ENCODE results near the gene GLRX.
A peak's percentile ranks its signal among the peaks of the same experiment; 100 is the strongest.
"Not testable (repeated sequence)": the region's sequence is repeated elsewhere in the genome, so short reads cannot be mapped to it uniquely, and the experiment has no call there.

The GLRX gene

GRCh38 chr5:95852567-95852966 lies 30.0 kb upstream of the GLRX start:
- no peak for DNase-seq (ENCODE audit: low read depth in 2 of 2, low spot score in 1 of 2)

- DNase-seq (ENCODE audit: low read depth in 2 of 2, low spot score in 1 of 2): not testable (repeated sequence)
These were observed 28.6 kb upstream of the GLRX start for GRCh38 chr5:95851141-95851540.

GRCh38 chr5:95850391-95850894 lies 27.9 kb upstream of the GLRX start:
- DNase-seq (ENCODE audit: low read depth in 2 of 2, low spot score in 1 of 2): no peak

DNA sequence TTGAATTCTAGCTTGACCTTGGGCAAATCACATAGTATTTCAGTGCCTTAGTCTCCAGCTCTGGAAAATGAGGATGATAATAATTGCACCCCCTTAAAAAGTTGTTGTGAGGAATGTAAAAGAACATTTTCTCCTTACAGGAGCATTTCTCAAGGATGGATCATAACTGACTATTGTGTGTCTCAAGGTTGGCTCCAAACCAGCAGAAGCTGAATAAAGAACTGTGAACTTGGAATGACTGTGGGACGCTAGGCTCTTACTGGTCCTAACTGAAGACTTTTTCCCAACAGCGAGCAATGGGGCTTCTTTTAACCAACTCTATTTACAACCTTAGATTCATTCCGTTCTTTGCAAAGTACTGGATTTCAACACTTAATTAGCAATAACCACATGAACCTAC lies 26.2 kb upstream of the GLRX start:
- DNase-seq (ENCODE audit: low read depth in 2 of 2, low spot score in 1 of 2): no peak

DNA sequence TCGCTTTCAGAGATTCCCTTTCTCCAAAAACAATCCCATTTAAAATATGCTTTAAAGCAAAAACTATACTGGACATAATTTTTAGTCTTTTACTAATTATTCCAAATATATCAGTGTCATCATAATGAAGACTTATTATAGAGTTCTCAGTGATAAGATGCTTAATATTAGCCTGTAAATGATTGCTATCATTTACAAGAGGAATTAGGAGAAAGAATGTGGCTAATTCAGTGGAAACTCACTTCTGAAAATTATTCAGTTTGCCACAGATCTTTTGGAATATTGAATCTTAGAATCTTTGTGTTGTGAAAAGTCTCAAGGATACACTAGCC lies 24.7 kb upstream of the GLRX start:
- DNase-seq (ENCODE audit: low read depth in 2 of 2, low spot score in 1 of 2): no peak

DNA sequence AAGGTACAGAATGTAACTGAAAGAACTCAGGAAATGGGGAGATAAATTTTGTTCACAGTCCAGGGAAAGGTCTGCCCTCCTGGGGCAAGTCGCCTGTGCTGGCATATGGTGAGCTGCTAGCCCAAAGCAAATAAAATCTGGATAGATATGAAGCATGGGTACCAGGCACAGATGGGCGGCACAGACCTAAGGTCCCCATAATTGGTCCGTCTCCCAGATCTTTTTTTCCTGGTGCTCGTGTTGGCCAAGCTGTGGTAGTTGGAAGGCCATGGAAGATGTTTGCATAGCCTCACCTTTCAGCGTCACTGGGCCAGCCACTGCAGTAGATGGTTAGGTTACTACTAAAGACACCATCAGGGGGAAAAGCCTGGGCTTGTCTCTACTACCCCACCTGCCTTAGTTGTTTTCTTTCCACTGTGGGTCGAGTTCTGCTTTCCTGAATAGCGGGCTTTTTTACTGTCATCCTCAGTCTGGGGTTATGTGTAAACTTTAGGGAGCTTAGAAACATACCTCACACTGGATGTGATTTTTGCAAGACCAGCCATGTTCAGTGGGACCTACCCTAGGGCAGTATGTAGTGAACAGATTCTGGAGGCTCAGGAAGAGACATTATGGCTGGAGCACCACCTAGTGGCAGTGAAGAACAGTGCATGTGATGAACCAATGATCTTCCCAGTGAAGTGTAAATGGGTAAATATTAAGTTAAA lies 24.2 kb upstream of the GLRX start:
- DNase-seq (ENCODE audit: low read depth in 2 of 2, low spot score in 1 of 2): peak in 1 of 2 donors; percentile 41

DNA sequence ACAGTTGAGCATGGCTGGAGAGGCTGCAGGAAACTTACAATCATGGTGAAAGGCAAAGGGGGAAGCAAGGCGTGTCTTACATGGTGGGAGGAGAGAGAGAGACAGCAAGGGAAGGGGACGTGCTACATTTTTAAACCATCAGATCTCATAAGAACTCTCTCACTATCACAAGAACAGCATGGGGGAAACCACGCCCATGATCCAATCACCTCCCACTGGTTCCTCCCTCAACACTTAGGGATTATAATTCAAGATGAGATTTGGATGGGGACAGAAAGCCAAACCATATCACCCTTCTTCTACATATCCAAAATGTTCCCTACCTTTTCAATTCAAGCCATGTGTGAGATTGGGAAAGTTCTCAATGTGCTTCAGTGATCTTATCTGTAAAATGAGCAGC lies 22.9 kb upstream of the GLRX start:
- no peak for DNase-seq (ENCODE audit: low read depth in 2 of 2, low spot score in 1 of 2)

- no peak for DNase-seq (ENCODE audit: low read depth in 2 of 2, low spot score in 1 of 2)
These were observed 21.3 kb upstream of the GLRX start for GRCh38 chr5:95843733-95844223.

DNA sequence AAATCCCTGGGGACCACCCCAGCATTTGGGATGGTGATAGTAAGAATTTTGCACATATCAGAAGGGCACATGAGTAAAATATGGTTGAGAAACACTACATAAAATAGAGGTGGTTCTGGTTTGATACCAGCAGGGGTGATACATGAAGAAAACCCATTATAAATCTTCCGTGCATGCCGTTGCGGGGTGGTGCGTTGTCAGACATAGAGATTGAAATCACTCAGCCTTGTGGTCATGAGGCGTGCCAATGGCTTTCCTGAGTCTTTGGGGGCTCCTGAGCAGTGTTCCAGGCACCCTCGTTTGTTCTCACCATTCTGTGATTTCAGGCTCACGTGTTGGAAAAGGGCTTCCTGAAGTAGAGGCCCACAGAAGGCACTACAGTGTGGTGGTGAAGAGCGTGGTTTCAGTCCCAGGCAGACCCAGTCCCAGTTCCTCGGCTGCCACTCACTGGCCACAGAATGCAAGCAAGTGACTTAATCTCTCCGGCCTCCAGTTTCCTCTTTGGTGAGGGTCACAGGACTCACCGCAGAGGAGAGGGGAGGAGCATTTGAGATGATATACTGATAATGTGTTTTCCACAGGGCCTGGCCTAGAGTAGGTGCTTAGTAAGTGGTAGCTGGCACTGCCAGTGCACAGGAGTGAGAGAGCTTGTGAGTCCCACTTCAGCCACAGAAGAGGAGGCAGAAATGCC lies 20.5 kb upstream of the GLRX start:
- DNase-seq (ENCODE audit: low read depth in 2 of 2, low spot score in 1 of 2): peak in 1 of 2 donors; percentile 39

DNA sequence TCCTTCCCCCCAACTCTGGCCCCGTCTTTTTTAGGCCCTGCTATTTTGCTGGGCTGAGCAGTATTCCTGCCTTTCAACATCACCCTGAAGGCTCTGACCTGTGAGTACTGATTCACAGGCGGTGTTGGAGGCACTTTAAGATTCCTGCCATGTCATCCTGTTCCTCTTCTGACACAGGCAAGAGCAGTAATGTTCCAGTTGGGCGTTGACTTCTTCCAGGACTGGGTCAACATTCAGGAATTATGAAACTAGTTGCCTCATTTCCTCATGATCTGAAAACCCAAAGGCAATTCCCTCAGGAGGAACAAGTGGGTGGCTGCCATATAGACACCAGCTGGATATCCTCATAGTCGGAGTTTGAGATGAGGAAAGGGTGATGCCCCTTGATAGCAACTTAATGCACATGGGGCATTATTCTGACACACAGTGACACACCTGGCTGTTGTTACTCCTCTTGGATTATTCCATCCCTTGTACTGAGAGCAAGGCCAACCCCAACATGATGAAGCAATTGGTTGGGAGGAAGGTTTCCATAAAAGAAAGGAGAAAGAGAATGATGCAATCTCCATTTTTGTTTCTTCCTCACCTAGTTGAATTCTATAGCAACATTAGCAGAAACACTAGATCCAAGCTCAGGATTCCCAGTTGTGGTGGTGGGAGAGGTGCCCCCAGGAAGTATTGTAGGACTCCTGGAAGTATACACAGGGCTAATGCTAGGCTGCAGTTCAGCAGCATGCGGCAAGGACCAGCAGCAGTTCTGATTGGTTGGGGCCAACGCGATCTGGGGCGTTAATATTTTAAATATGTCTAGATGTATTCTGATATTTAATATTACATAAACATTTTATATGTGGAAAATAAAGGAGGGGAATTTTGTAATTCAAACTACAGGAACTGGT lies 19.6 kb upstream of the GLRX start:
- DNase-seq (ENCODE audit: low read depth in 2 of 2, low spot score in 1 of 2): no peak

GRCh38 chr5:95840956-95841705 lies 18.6 kb upstream of the GLRX start:
- DNase-seq (ENCODE audit: low read depth in 2 of 2, low spot score in 1 of 2): no peak

DNA sequence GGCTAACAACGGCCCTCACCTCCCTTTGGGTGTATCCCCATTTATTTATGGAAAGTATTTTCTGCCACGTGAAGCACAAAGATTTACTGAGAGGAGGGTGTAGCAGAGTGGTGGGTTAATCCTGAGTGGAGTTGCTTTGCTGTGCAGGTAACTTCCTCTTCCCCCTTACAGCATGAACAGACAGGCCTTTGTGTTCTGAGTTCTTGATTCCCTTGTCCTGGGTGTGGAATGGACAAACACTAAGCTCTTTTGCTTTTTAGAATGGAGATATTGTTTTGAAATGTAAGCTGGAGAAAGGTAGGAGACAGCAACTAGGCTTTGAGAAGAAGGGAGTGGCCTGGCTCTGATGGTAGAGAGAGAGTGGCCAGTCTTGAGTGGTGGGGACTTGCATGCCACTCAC lies 17.1 kb upstream of the GLRX start:
- no peak for DNase-seq (ENCODE audit: low read depth in 2 of 2, low spot score in 1 of 2)

GRCh38 chr5:95838556-95838955 lies 16.0 kb upstream of the GLRX start:
- DNase-seq (ENCODE audit: low read depth in 2 of 2, low spot score in 1 of 2): no peak

- DNase-seq (ENCODE audit: low read depth in 2 of 2, low spot score in 1 of 2): no peak
These were observed 15.5 kb upstream of the GLRX start for GRCh38 chr5:95838001-95838520.

- no peak for DNase-seq (ENCODE audit: low read depth in 2 of 2, low spot score in 1 of 2)
These were observed 15.0 kb upstream of the GLRX start for GRCh38 chr5:95837492-95837891.

- DNase-seq (ENCODE audit: low read depth in 2 of 2, low spot score in 1 of 2): not testable (repeated sequence)
These were observed 14.4 kb upstream of the GLRX start for GRCh38 chr5:95836971-95837370.

GRCh38 chr5:95836544-95836943 lies 14.0 kb upstream of the GLRX start:
- no peak for DNase-seq (ENCODE audit: low read depth in 2 of 2, low spot score in 1 of 2)

DNA sequence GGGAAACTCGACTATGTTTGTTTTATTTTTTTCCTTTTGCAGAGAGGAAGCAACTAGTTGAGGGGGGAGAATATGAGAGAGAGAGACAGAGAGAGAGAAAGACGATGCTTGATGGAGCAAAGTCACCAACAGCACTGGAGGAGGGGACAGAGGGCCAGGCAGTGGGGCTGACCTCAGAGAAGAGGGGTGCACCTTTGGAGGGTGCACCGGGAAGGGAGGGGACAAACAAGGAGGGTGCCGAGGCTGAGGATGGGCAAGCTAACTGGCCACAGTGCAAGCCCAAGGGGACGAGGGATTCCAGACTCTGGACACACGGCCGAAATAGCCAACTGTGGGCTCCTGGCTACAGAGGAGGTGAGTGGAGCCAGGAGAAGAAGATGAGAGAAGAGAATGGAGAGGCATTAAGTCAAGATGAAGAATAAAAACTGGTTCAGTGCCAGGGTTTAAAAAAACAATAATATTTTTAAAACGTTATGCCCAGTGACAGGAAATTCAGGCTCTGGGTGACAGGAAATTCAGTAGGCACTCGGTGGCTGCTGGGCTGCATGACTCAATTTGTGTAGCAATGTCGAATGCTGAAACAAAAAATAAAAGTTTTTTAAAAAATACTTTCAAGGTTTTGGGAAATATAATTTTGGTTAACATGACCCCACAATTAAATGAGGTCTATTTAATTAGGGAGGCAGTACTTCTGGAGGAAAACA lies 13.3 kb upstream of the GLRX start:
- DNase-seq (ENCODE audit: low read depth in 2 of 2, low spot score in 1 of 2): no peak

GRCh38 chr5:95832664-95833063 lies 10.1 kb upstream of the GLRX start:
- DNase-seq (ENCODE audit: low read depth in 2 of 2, low spot score in 1 of 2): no peak

GRCh38 chr5:95830226-95830625 lies 7.7 kb upstream of the GLRX start:
- no peak for DNase-seq (ENCODE audit: low read depth in 2 of 2, low spot score in 1 of 2)

Measured in stimulated activated CD8-positive, alpha-beta memory T cell treated with anti-CD3 and anti-CD28 coated beads, Interleukin-4, amount 100 ng/mL, for 1 hour (primary cell).